HG02571 (cell line): ENCODE results near the gene AAR2.

ENCODE experiments used
- ATAC-seq: cut with Tn5 transposase; IDR thresholded peaks from one replicate; pipeline ENCODE4 v1.9.1; 2021; ENCODE audit warnings: mild to moderate bottlenecking, moderate library complexity; ENCODE audit not compliant: unreplicated experiment

AAR2 gene

DNA sequence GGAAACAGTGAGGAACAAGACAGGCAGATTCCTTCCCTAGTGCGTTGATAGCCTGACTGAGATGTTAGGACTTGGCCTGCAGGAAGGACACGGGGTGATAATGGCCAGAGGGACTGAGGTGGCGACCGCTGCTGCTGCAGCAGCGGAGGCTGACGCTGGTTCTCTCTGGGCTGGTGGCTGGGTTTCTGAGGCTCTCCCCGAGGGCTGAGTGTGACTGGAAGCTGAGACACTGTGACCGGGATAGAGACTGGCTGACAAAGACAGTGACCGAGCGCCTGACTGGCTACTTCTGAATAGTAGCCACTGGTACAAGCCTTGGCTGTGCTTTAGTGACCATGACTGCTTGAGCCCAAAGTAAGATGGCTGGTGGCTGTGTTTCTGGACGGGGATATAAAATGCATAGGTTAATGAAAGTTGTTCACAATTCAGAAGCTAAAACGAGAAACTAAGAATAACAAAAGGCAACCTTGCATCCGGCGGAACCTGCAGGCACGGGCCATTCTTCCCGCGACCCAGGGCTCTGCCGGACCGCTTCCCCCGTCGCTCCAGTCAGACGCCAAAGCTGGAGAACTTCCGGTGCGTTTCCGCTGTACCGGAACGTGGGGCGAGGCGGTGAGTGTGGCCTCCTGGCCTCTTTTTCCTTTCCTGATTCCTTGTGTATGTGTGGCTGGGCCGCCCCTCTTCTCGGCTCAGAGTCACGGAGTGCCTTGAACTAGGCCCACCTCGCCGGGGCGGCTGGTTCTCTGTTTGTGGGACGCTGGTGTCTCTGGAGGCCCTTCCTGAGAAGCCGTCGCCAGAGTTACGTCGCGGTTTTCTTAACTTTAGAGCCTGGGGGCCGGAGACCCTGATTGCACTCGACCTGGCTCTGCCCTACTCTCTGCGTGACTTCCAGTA, at the start of gene AAR2:
TSS of gene AAR2 (plus strand) at position 587 of the 894 bp plus-strand sequence. CDS start 3,391 bp downstream, outside the sequence.
- ATAC-seq: peak; percentile 81

DNA sequence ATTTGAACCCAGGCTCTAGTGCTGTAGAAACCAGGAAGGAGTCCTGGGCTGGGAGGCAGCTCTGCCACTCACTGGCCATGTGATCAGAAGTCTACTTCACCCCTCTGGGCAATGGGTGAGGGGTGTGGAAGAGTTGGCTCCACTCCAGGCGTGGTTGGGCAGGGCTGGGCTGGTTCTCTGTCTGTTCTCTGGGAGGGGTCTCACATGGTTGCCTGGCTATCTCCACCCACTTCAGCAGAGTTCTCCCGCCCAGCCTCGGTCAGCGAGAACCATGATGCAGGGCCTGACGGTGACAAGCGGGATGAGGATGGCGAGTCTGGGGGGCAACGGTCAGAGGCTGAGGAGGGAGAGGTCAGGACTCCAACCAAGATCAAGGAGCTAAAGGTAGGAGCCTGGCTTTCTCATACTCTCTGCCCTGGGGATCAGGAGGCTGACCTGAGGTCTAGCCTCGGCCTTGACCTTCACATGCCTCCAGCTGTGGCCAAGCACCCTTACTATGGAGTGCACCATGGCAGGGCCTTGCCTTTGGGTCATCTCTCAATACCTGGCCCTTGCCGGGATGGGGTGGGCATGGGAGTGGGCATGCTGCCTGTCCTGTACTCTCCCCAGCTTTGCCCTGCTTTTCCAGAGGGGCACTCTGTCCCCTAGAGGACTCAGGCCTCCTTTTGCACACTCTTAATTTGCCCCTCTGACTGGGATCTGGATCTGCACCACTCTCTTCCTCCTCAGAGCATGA, 42.1 kb upstream of the AAR2 start:
- no peak for ATAC-seq

DNA sequence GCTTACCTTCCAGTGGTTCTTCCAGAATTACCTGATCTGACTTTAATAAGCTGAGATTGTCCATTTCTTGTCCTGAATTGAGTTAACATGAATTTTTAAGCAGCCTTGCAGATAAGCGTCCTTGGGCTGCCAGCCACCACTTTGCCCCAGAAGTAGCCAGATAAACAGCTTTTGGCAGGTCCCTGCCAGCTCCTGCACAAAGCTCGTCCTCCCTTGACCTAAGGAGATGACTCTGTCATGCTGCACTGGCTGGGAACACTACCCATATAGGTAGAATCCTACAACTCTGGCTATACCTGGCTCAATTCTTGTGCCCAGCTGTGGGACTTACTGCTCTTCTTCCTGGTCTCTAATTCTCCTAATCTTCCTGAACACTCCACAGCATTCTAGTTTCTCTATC, 39.6 kb upstream of the AAR2 start:
- ATAC-seq: no peak

DNA sequence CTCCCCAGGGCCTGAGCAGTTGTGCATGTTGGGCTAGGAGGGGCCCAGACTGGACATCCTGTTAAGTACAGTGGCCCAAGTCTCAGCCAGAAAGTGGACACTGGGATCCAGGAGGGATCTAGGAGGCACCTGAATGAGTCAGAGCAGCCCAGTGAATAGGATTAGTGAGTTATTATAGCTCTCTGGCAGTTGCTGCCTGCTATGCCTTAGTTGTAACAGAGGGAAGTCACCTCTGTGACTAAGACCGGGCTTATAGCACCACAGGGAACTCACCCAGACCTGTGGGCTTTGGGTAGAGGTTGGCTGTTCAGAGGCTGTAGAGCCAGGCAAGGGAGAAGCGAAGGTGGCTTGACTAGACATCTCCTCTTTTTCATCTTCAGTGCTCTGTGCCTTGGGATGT, 39.0 kb upstream of the AAR2 start:
- no peak for ATAC-seq

DNA sequence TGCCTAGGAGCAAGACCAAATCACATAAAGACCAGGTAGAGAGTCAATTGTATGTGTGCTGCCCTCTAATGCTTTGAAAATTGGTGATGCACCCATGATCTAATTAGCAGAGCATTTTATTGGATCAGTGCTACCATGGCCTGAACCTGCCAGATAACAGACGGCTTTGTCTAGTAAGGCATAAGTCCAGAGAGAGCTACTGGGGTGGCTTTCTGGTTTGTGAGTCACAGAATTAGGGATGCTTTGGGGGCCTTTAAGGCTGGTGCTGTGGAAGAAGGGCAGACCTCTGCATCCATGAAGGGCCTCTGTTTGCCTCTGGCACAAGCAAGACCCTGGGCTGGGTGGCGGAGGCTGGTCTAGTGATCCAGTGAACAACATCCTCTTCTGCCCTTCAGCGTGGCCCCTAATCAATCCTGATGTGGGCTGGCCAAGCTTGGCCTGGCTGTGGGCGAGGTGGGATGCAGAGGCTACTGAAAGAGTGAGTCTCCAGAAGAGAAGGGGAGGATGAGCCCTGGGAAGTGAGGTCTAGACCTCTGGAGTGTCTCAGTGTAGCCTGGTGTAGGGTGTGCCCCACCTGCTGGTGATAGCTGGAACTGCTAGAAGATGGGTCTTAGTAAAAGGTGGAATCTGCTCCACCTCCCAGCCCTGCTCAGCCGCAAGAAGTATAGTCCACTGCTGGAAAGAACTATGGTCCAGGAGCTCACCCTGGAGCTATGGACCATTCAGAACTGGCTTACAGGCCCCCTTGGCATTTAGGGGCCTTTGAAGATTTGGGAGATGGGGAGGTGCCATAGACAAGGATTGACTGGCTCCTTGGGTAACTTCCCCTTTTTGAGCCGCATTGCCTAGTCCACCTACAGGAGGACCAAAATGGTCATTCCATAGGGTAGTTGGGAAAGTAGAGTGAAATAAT, 36.7 kb upstream of the AAR2 start:
- no peak for ATAC-seq

DNA sequence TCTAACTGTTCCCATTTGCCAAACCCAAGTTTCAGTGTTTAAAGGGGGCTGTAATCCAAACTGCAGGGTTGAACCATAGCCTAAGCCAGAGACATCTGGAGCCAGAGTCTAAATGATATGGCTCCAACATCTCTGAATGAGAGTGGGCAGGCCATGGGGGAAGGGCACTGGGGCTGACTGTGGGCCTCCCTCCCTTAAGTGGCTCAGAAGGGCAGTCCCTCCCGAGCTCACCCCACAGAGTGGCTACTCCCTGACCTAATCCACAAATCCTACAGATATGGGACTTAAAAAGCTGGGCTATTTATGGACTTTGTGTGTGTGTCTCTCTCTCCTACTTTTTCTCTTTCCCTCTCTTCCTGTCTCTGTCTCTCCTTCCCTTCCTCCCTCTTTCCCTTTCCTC, 35.8 kb upstream of the AAR2 start:
- no peak for ATAC-seq

GRCh38 chr20:36201198-36201597, 35.1 kb upstream of the AAR2 start:
- ATAC-seq: no peak

DNA sequence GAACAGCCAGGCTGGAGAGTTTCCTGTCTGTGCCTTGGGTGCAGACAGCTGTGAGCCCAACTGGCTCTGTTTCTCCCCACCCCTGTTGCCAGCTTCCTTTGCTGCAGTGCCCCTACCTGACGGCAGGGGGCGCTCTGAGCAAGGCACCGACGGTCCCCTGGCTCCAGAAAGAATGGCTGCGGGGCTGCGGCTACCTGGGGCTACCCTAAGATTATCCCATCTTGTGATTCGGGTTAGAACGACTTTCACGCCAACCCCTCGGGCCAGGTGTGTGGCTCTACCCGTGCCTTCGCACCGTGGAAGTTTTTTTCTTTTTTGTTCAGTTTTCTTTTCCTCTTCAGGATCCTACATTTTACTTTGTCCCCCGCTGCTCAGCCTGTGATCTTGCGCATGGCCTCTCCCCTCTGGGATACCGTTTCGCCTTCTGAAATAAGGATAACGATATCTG, 33.4 kb upstream of the AAR2 start:
- no peak for ATAC-seq

GRCh38 chr20:36203861-36204260, 32.4 kb upstream of the AAR2 start:
- no peak for ATAC-seq

GRCh38 chr20:36205026-36205425, 31.3 kb upstream of the AAR2 start:
- no peak for ATAC-seq

- ATAC-seq: no peak
These were observed 30.2 kb upstream of the AAR2 start for GRCh38 chr20:36206068-36206467.

- no peak for ATAC-seq
These were observed 29.6 kb upstream of the AAR2 start for GRCh38 chr20:36206641-36207040.

DNA sequence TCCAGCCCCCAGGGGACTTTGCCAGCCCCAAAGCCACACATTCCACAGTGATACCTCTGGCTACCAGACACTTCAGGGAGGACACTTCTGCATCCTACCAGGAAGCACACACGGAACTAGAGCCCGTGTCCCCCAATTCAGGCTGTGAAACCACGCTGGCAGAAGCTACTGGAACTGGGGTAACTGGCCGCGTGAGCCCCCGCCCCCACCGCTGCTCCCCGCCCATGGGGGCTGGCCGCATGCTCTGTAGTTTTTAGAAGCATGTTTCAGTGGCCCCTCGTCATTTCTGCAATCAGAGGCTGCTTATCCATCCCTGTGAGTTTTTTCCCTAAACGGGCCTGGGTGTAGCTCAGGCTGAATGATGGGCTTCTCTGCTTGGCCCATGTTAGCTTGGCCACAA, 28.7 kb upstream of the AAR2 start:
- no peak for ATAC-seq

GRCh38 chr20:36208257-36208656, 28.0 kb upstream of the AAR2 start:
- ATAC-seq: no peak

- no peak for ATAC-seq
These were observed 25.7 kb upstream of the AAR2 start for GRCh38 chr20:36210436-36211021.

GRCh38 chr20:36213362-36213761, 22.9 kb upstream of the AAR2 start:
- no peak for ATAC-seq

DNA sequence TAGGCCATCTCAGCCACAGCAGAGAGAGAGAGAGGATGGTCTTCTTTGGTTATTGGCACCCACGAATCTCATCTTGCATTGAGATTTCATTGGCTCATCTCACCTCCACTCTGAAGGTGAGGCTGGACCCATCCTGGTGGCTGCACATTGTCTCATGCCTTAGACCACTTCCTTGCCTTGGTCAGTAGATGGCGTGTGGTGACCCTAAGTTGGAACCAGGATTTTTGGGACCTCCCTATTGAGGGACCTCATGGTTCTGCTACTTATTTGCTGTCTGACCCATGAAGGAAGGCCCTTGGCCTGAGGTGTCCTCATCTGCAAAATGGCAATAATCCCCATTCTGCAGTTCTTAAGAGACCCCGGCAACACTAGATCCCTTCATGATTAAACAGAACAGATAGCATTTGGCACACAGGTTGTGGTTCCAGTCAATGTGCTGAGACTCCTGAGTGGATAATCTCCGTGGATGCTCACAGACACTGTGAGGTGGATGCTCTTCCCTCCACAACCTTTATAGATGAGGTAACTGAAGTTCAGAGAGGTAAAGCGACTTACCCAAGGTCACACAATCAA, 21.5 kb upstream of the AAR2 start:
- no peak for ATAC-seq

- ATAC-seq: no peak
These were observed 20.5 kb upstream of the AAR2 start for GRCh38 chr20:36215778-36216177.

GRCh38 chr20:36216314-36217025, 19.8 kb upstream of the AAR2 start:
- ATAC-seq: no peak

DNA sequence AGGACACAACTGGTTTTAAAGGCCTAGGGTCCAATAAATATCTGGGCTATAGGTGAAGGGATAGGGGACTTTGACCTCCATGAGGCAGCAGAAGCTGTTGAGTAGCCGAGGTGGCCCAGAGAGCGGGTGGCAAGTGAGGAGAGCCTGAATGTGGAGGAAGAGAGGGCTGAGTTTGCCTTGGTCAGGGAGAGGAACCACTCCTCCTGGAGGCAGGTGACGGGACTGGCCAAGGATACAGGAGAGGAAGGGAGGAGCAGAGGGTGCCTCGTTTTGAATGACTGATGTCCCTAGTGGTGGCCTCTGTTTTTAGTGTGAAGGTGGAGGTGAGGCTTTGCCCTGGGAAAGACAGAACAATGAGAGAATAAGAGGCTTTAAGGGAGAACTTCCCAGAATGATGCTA, 19.1 kb upstream of the AAR2 start:
- ATAC-seq: no peak
